Neural progenitor cell (in vitro differentiated cells): Measurements from ENCODE around the gene C17orf50.

Source experiments
- EZH2 ChIP-seq: fragments of 200-600 bp; sonication (generic); IDR thresholded peaks from 2 replicates; pipeline ENCODE4 v1.6.1; 2017; ENCODE audit warnings: antibody characterized with exemption, mild to moderate bottlenecking, moderate library complexity
- EZH2phosphoT487 ChIP-seq: fragments of 200-600 bp; sonication (generic); IDR thresholded peaks from 2 replicates; pipeline ENCODE4 v1.6.1; 2017; ENCODE audit warnings: antibody characterized with exemption
- TF ChIP-seq, protein P1 (sequence below): fragments of 200-600 bp; sonication (generic); IDR thresholded peaks from 2 replicates; pipeline ENCODE4 v1.5.1; 2017; ENCODE audit warnings: antibody characterized with exemption, mild to moderate bottlenecking

DNA sequence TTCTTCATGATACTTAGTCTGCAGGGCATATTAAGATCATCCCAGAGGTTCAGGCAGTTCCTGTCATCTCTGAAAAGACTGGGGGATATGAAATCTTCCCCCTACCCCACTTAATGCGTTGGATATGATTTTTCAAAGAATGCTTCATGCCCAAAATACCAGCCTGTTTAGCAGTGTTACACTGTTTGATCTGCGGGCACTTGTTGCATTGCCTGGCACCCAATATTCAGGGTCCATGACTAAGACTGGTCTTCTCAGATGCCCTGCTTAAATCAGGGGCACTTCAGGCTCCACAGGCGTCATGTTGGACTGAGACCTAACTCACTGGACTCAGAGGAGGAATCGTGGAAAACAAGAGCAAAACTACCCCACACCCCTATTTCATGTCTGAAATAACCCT is 35.6 kb upstream of the C17orf50 start:
- TF ChIP-seq, protein P1, sequence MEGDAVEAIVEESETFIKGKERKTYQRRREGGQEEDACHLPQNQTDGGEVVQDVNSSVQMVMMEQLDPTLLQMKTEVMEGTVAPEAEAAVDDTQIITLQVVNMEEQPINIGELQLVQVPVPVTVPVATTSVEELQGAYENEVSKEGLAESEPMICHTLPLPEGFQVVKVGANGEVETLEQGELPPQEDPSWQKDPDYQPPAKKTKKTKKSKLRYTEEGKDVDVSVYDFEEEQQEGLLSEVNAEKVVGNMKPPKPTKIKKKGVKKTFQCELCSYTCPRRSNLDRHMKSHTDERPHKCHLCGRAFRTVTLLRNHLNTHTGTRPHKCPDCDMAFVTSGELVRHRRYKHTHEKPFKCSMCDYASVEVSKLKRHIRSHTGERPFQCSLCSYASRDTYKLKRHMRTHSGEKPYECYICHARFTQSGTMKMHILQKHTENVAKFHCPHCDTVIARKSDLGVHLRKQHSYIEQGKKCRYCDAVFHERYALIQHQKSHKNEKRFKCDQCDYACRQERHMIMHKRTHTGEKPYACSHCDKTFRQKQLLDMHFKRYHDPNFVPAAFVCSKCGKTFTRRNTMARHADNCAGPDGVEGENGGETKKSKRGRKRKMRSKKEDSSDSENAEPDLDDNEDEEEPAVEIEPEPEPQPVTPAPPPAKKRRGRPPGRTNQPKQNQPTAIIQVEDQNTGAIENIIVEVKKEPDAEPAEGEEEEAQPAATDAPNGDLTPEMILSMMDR = no peak
- TF ChIP-seq EZH2 (no peak), EZH2phosphoT487 (no peak)
